Endothelial cell of umbilical vein (primary cell): ENCODE measurements around the gene GALNT17.

Experiments
- EZH2 ChIP-seq: IDR thresholded peaks from 2 replicates; pipeline ENCODE4 v1.6.1; 2012; ENCODE audit warnings: borderline replicate concordance, low read depth, mild to moderate bottlenecking, moderate library complexity, low read length, inconsistent platforms; ENCODE audit not compliant: severe bottlenecking
- JUN ChIP-seq: IDR thresholded peaks from 2 replicates; pipeline ENCODE4 v1.6.1; 2011; ENCODE audit warnings: borderline replicate concordance, low read depth; ENCODE audit not compliant: insufficient read length, insufficient read depth
- POLR2A ChIP-seq: IDR thresholded peaks from 2 replicates; pipeline ENCODE4 v1.6.1; 2012; ENCODE audit warnings: low read depth, mild to moderate bottlenecking, control low read depth, low read length
- POLR2AphosphoS5 ChIP-seq: IDR thresholded peaks from 2 replicates; pipeline ENCODE4 v1.6.1; 2012; ENCODE audit warnings: low read depth, mild to moderate bottlenecking, control low read depth, low read length, moderate library complexity; ENCODE audit not compliant: insufficient read depth
- TF ChIP-seq, protein P1 (sequence below), 2 donors: IDR thresholded peaks; 1 replicate in 1 of 2; 2 replicates in 1 of 2; pipeline ENCODE4 v1.5.1; 2011; ENCODE audit warnings: low read length in 2 of 2, mild to moderate bottlenecking in 2 of 2, moderate library complexity in 2 of 2, control low read depth in 1 of 2, inconsistent platforms in 1 of 2, low read depth in 1 of 2; ENCODE audit not compliant: insufficient read depth in 1 of 2; ENCODE audit errors: extremely low read depth in 1 of 2

DNA sequence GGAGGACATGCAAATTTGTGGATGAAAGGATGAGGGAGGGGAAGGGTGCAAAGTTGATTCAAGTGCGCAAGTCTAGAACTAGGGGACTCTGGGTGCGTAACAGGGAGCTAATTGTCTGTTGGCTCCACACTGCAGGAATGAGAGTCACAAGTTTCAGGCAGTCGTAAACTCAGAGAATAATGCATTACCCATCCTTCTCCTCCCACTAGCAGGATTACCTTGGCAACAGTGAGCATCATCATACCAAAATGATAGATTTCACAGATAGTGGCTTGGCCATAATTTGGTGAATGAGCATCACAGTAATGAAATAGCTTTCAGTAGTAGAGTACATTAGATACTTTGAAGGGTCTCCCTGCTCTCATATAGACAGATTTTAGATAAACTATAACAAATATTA is 565.5 kb downstream of the GALNT17 start:
- TF ChIP-seq, protein P1, sequence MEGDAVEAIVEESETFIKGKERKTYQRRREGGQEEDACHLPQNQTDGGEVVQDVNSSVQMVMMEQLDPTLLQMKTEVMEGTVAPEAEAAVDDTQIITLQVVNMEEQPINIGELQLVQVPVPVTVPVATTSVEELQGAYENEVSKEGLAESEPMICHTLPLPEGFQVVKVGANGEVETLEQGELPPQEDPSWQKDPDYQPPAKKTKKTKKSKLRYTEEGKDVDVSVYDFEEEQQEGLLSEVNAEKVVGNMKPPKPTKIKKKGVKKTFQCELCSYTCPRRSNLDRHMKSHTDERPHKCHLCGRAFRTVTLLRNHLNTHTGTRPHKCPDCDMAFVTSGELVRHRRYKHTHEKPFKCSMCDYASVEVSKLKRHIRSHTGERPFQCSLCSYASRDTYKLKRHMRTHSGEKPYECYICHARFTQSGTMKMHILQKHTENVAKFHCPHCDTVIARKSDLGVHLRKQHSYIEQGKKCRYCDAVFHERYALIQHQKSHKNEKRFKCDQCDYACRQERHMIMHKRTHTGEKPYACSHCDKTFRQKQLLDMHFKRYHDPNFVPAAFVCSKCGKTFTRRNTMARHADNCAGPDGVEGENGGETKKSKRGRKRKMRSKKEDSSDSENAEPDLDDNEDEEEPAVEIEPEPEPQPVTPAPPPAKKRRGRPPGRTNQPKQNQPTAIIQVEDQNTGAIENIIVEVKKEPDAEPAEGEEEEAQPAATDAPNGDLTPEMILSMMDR (IDR thresholded peaks at IDR 0.05; ENCODE audit: extremely low read depth in 1 of 2, insufficient read depth in 1 of 2, low read depth in 1 of 2, low read length in 2 of 2): no peak
- no peak for TF ChIP-seq POLR2A
- TF ChIP-seq EZH2: no peak
- TF ChIP-seq JUN: no peak
- no peak for TF ChIP-seq POLR2AphosphoS5
